Thymus (tissue), 11 donors: ENCODE measurements around the gene ABCA2. TPM values are rescaled to one million over a fixed set of nuclear protein-coding genes. Genes with fewer than 3 reads are reported as not detected.

ENCODE experiments used
- DNase-seq, 9 donors: peaks; one replicate each; pipeline ENCODE4 v3.0.0-alpha.2; 2013; ENCODE audit warnings: low spot score in 9 of 9, low read depth in 6 of 9, missing footprints in 1 of 9
- H3K27ac ChIP-seq, 2 donors: one replicate each; pipeline ENCODE4 v1.5.1; 2013; ENCODE audit warnings: control low read depth in 1 of 2, low read depth in 1 of 2, low read length in 1 of 2, mild to moderate bottlenecking in 1 of 2, moderate library complexity in 1 of 2
- H3K27me3 ChIP-seq, 2 donors: one replicate each; pipeline ENCODE4 v1.5.1; 2013; ENCODE audit warnings: low read length in 1 of 2; ENCODE audit not compliant: control insufficient read depth in 2 of 2, insufficient read depth in 1 of 2
- H3K36me3 ChIP-seq, 2 donors: one replicate each; pipeline ENCODE4 v1.5.1; 2013; ENCODE audit warnings: low read length in 1 of 2, mild to moderate bottlenecking in 1 of 2, moderate library complexity in 1 of 2; ENCODE audit not compliant: control insufficient read depth in 2 of 2, insufficient read depth in 2 of 2
- H3K4me1 ChIP-seq, 2 donors: one replicate each; pipeline ENCODE4 v1.5.1; 2013; ENCODE audit warnings: low read length in 2 of 2; ENCODE audit not compliant: control insufficient read depth in 2 of 2, insufficient read depth in 2 of 2
- H3K4me3 ChIP-seq, 2 donors: one replicate each; pipeline ENCODE4 v1.5.1; 2013; ENCODE audit warnings: low read length in 2 of 2, control low read depth in 1 of 2, mild to moderate bottlenecking in 1 of 2
- H3K9me3 ChIP-seq, 2 donors: one replicate each; pipeline ENCODE4 v1.5.1; 2013; ENCODE audit warnings: low read length in 1 of 2, mild to moderate bottlenecking in 1 of 2; ENCODE audit not compliant: control insufficient read depth in 2 of 2, insufficient read depth in 1 of 2
- WGBS: extraction: QIAGEN DNeasy Blood & Tissue Kit; methylation state at CpG from one replicate; pipeline ENCODE4 v1.1.7; 2013; 5-methylcytosine and 5-hydroxymethylcytosine counted together
- polyA plus RNA-seq: library from polyadenylated mRNA; stranded (reverse); fragments of 200-250 nt; gene quantifications from one replicate; pipeline ENCODE4 v1.2.3, GENCODE V29; 2013
- total RNA-seq: library from RNA; stranded (reverse); fragments of 120-200 nt; gene quantifications from one replicate; pipeline ENCODE4 v1.2.4, GENCODE V29; 2013
- donor health status: healthy.

Gene ABCA2
- total and polyA plus RNA-seq, 2 donors, result 4.2 to 37.3 TPM

DNA sequence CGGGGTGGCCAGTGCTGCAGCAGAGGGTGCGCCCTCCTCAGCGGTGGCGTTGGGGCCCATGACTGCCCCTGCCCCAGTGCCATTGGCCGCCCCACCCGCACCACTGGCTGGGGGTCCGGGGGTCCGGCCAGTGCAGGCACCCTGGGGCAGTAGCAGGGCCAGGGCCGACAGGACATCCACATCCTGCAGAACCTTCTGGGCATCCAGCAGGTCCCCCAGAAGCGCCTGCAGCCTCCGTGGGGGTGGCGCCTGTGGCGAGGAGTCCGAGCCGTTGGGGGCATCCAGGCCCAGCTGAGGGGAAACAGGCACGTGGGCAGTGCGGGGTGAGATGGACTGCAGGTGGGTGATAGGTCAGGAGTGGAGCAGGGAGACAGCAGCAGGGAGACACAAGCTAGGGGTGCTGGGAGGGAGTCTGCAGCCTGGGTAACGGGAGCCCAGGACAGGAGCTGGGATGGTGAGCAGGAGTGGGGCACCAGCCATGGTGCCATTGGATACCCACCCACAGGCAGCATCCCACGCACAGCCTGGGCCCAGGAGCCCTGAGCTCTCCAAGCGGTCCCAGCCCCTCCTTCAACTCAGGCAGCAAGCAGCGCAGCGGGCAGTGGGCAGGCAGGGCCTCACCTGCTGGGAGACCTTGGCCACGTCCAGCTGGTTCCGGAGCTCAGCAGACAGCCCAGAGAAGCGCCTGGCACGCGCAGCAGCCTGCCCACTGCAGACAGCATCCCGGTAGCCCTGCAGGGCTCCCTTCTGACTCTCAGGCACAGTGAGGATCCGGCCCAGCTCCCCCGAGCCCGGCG lies 7.1 kb downstream of the ABCA2 start:
- Histone ChIP-seq H3K4me1 (peaks cover 0 to 1% of the 10 kb centered on the region in 2 donors), H3K27ac (no peak overlapping the region), H3K9me3 (peaks cover 0 to 13% of the 10 kb centered on the region in 2 donors), H3K4me3 (no peak overlapping the region), H3K27me3 (no peaks in the 10 kb centered on the region), H3K36me3 (peaks cover 0 to 3% of the 10 kb centered on the region in 2 donors)
- no peak for DNase-seq
- WGBS, result 98% methylated on average over 32 of the region's 32 CpGs

DNA sequence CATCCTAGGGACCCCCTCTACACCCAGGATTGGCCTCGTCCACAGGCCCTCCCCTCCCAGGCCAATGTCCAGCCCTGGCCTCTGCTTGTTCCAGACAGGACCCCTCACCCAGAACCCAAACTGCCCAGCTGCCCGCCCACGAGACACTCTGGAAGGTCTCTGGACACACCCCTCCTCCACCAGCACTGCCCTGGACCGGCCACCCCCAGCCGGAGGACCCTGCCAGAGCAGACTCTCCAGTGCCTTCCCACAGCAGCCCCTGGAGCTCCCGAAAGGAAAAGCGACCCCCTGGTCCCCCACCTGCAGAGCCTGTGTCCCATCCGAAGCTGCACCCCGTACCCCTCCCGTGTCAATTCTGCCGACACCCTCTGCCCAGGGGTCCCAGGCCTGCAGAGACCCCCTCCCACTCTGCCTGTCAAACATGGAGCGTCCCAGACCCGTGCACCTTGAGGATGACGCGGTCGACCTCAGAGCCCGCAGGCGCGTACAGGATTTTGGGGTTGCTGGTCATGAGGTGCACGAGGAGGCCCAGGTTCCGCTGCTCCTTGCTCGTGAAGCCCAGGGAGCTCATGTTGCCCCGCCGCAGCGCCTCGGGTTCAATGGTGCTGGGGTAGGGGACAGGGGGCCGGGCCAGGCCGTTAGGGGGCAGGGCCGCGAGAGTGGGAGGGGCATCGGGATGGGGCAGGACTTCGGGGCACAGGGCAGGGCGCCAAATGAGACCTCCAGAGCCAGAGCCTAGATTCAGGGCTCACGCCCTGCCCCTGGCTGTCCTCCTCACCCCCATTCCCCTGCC lies 8.0 kb downstream of the ABCA2 start:
- no peak for DNase-seq
- Histone ChIP-seq H3K9me3 (peaks cover 0 to 18% of the 10 kb centered on the region in 2 donors), H3K27ac (no peak overlapping the region), H3K36me3 (peaks cover 0 to 3% of the 10 kb centered on the region in 2 donors), H3K4me1 (no peaks in the 10 kb centered on the region), H3K4me3 (no peak overlapping the region), H3K27me3 (no peaks in the 10 kb centered on the region)
- WGBS, result 98% methylated on average over 34 of the region's 34 CpGs

DNA sequence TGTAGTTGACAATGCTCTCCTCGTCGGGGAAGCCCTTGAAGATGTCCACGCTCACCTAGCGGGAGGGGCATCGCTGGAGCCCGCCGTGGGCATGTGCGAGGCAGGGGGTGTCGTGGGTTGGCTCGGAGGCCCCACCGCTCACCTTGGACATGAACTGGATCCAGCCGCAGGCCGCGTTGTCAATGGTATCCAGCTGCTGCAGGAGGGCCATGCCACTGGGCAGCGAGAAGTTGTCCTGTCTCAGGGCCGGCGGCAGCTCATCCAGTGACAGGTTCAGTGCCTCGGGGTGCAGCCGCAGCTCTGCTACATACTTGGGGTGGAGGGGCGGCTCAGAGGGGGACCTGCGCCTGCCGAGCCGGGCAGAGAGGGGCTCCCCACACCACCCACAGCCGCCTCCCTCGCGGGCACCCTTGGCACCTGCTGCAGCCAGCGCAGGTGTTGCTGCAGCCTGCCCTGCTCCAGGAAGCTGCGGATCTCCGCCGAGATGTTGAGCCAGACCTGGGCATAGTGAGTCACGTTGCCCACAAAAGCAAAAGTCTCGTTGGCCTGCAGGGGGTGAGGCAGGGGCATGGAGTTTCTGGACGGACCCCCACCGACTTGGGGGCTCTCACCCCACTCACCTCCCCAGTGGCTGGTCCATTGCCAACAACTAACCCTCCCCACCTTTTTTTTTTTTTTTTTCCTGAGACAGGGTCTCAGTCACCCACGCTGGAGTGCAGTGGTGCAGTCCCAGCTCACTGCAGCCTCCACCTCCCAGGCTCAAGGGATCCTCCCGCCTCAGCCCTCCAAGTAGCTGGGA lies 9.1 kb downstream of the ABCA2 start:
- Histone ChIP-seq H3K27me3 (no peaks in the 10 kb centered on the region), H3K27ac (no peak overlapping the region), H3K4me1 (no peaks in the 10 kb centered on the region), H3K36me3 (peaks cover 0 to 3% of the 10 kb centered on the region in 2 donors), H3K9me3 (peaks cover 0 to 25% of the 10 kb centered on the region in 2 donors), H3K4me3 (no peak overlapping the region)
- WGBS, result 97% methylated on average over 36 of the region's 36 CpGs
- DNase-seq, result no peak

DNA sequence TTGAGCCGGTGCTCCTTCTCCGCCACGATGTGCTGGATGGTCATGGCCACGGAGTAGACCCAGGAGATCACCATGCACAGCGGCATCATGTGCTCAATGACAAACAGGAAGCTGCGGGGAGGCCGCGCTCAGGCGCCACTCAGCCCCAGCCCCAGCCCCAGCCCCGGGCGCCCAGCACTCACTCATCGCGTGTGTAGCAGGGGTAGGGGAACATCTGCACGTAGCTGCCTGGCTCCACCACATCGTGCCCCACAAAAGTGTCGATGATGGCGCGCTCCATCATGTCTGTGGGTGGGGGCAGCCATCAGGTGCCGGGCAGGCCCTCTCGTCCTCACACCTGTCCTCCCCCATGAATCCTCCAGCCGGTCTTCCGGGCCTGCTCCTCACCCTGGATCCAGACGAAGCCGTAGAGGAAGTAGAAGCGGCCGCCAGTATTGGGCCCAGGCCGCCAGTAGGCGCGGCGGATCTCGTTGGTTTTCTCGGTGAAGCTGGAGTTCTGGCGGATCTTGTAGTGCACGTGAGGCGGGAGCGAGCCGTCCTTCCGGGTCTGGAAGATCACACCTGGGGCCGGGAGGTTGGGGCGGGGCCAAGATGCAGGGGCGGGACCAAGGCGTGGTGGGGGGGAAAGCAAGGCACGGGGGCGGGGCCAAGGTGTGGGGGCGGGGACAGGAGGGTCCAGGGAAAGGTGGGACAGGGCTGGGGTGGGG lies 10.1 kb downstream of the ABCA2 start:
- Histone ChIP-seq H3K27me3 (no peaks in the 10 kb centered on the region), H3K36me3 (peaks cover 0 to 3% of the 10 kb centered on the region in 2 donors), H3K9me3 (peaks cover 0 to 25% of the 10 kb centered on the region in 2 donors), H3K4me3 (no peak overlapping the region), H3K27ac (no peak overlapping the region), H3K4me1 (no peaks in the 10 kb centered on the region)
- no peak for DNase-seq
- WGBS, result 97% methylated on average over 45 of the region's 45 CpGs

DNA sequence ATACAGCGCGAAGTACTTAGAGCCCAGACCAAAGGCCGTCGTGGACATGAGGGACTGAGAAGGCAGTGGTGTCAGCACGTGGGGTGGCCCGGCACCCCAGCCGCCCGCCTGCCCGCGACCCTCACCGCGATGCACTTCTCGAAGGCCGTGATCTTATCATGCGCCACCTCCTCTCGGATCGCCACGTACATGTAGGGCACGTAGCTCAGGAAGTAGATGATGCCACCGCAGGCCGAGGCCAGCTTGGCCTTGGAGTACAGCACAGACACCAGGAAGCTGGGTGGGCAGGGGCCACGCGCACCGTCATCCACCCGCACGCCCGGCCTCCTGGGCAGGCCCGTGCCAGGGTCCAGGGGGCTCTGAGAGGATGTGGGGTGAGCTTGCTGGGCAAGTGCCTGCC lies 11.0 kb downstream of the ABCA2 start:
- DNase-seq, result no peak

DNA sequence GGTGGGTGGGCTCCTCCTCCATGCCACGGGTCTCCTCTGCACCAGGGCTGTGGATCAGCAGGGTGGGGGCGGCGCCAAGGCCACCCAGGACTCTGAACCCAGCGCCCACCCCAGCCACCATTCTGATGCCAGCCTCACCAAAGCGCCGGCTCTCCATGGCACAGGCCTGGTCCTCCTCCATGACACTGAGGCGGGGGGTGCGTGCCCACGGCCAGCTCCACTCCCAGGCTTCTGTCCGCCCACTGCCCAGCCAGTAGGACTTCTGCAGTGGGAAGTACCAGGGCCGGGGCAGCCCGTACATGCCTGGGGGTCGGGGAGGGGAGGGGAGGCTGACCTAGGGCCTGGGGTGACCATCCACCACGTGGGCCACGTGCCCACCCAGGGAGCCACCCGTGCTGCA lies 11.6 kb downstream of the ABCA2 start:
- 98% methylated on average over 16 of the region's 16 CpGs for WGBS
- no peak for DNase-seq
- Histone ChIP-seq H3K36me3 (peaks cover 0 to 5% of the 10 kb centered on the region in 2 donors), H3K4me1 (no peaks in the 10 kb centered on the region), H3K27me3 (no peaks in the 10 kb centered on the region), H3K9me3 (peaks cover 0 to 25% of the 10 kb centered on the region in 2 donors), H3K4me3 (no peak overlapping the region), H3K27ac (no peak overlapping the region)

More for the DNA sequence above, 11.0 kb downstream of the ABCA2 start:
- peaks cover 0 to 25% of the 10 kb centered on the region in 2 donors for H3K9me3 ChIP-seq
- no peaks in the 10 kb centered on the region for H3K4me1 ChIP-seq
- 99% methylated on average over 28 of the region's 28 CpGs for WGBS
- H3K36me3 ChIP-seq, result peaks cover 0 to 5% of the 10 kb centered on the region in 2 donors
- no peak overlapping the region for H3K4me3 ChIP-seq
- no peak overlapping the region for H3K27ac ChIP-seq
- H3K27me3 ChIP-seq, result no peaks in the 10 kb centered on the region

DNA sequence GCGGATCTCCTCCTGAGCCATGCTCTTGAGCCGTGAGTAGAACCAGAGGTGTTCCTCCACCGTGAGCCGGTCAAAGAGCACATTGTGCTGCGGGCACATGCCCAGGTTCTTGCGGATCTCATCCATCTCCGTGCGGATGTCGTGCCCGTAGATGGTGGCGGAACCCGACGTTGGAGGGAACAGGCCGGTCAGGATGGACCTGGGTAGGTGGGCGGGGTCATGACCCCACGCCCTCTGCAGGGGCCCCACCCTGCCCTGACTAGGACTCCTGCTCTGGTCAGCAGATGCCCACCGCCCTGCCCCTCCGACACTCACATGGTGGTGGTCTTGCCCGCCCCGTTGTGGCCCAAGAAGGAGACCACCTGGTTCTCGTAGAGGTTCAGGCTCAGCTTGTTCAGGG lies 12.1 kb downstream of the ABCA2 start:
- 97% methylated on average over 21 of the region's 21 CpGs for WGBS
- DNase-seq, result no peak

DNA sequence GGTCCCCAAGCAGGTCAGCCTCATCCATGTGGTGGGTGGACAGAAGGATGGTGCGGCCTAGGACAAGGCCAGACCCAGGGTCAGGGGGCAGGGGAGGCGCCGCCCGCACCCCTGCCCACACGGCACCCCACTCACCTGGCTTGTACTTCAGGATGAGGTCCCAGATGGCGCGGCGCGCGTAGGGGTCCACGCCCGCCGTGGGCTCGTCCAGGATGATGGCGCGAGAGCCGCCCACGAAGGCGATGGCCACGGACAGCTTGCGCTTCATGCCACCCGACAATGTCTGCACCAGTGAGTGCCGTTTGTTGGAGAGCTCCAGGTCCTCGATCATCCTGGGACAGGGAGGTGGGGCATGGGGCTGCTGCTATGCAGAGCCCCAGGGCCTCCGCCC lies 12.5 kb downstream of the ABCA2 start:
- Histone ChIP-seq H3K4me1 (no peaks in the 10 kb centered on the region), H3K27ac (no peak overlapping the region), H3K36me3 (peaks cover 0 to 5% of the 10 kb centered on the region in 2 donors), H3K4me3 (no peak overlapping the region), H3K9me3 (peaks cover 0 to 25% of the 10 kb centered on the region in 2 donors), H3K27me3 (no peaks in the 10 kb centered on the region)
- WGBS, result 99% methylated on average over 25 of the region's 25 CpGs
- DNase-seq, result no peak

More for the DNA sequence above, 12.1 kb downstream of the ABCA2 start:
- Histone ChIP-seq H3K9me3 (peaks cover 0 to 25% of the 10 kb centered on the region in 2 donors), H3K4me1 (no peaks in the 10 kb centered on the region), H3K27me3 (no peaks in the 10 kb centered on the region), H3K27ac (no peak overlapping the region), H3K36me3 (peaks cover 0 to 5% of the 10 kb centered on the region in 2 donors), H3K4me3 (no peak overlapping the region)
